GM12801 (cell line): Measurements from ENCODE around the gene SOX4.

ENCODE experiments used
- CTCF ChIP-seq: IDR thresholded peaks from one replicate; pipeline ENCODE4 v1.5.1; 2011; ENCODE audit warnings: control low read depth; ENCODE audit not compliant: insufficient read length; ENCODE audit errors: extremely low read depth

SOX4 gene

GRCh38 chr6:21593412-21593926 is at the start of gene SOX4:
SOX4 (plus strand) TSS chr6:21593751; CDS start chr6:21594535, 784 bp downstream.
- no peak for TF ChIP-seq CTCF

DNA sequence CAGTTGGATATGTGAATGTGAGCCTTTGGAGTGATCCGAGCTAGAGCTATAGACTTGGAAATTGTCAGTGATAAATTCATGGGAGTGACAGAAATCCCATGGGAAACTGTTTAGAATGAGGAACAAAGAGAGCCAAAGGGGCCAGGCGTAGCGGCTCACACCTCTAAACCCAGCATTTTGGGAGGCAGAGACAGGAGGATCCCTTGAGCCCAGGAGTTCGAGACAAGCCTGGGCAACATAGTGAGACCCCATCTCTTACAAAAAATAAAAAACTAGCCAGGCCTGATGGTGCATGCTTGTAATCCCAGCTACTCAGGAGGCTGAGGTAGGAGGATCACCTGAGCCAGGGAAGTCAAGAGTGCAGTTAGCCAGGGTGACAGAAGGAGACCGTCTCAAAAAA is 39.3 kb upstream of the SOX4 start:
- no peak for TF ChIP-seq CTCF

- no peak for TF ChIP-seq CTCF
Measured at GRCh38 chr6:21555197-21555596, 38.4 kb upstream of the SOX4 start.

- TF ChIP-seq CTCF = no peak
Measured at GRCh38 chr6:21556511-21556910, 37.0 kb upstream of the SOX4 start.

GRCh38 chr6:21556968-21557721 is 36.4 kb upstream of the SOX4 start:
- TF ChIP-seq CTCF = no peak

- no peak for TF ChIP-seq CTCF
Measured at GRCh38 chr6:21559238-21559637, 34.3 kb upstream of the SOX4 start.

DNA sequence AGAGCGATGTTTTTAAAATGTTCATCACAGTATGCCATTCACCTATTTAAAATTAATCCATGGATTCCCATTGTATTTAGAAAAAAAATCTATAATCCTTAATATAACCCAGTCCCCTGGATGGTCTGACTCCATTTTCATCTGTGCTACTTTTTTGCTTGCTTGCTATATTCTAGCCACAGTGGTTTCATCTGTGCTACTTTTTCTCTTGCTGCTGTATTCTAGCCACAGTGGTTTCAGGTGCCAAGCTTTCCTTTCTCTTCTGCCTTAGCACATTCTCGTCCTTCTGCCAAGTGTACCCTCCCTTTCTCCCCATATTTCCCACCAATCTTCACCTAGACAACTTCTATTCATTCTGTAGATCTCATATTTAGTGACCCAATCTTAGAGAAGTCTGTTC is 33.3 kb upstream of the SOX4 start:
- TF ChIP-seq CTCF = no peak
